Fibroblast of pulmonary artery (primary cell): ENCODE measurements around the gene PHOSPHO2.
"Not testable (repeated sequence)": the region's sequence is repeated elsewhere in the genome, so short reads cannot be mapped to it uniquely, and the experiment has no call there.

Experiments used
- DNase-seq: peaks from one replicate; pipeline ENCODE4 v3.0.0-alpha.2; 2010; ENCODE audit warnings: low read depth
- H3K4me3 ChIP-seq: replicated peaks from 2 replicates; pipeline ENCODE4 v1.5.1; 2011; ENCODE audit warnings: low read depth, mild to moderate bottlenecking, control low read depth, low read length, moderate library complexity
- CTCF ChIP-seq: IDR thresholded peaks from 2 replicates; pipeline ENCODE4 v1.5.1; 2011; ENCODE audit warnings: mild to moderate bottlenecking, control low read depth, low read length, inconsistent platforms; ENCODE audit errors: missing control alignments

The PHOSPHO2 gene

GRCh38 chr2:169683054-169683424 is 11.2 kb upstream of the PHOSPHO2 start:
- no peak for TF ChIP-seq CTCF
- no peak for DNase-seq
- H3K4me3 ChIP-seq, result no peak overlapping the region

GRCh38 chr2:169683425-169684134 is 10.7 kb upstream of the PHOSPHO2 start:
- DNase-seq, result no peak
- H3K4me3 ChIP-seq, result no peak overlapping the region
- TF ChIP-seq CTCF, result no peak

GRCh38 chr2:169684135-169684565 is 10.1 kb upstream of the PHOSPHO2 start:
- DNase-seq, result no peak
- no peak overlapping the region for H3K4me3 ChIP-seq
- no peak for TF ChIP-seq CTCF

- H3K4me3 ChIP-seq, DNase-seq: not testable (repeated sequence)
These were observed 9.6 kb upstream of the PHOSPHO2 start for GRCh38 chr2:169684712-169685111.

- not testable (repeated sequence) for DNase-seq, H3K4me3 ChIP-seq
These were observed 7.4 kb upstream of the PHOSPHO2 start for GRCh38 chr2:169686825-169687224.

- DNase-seq, H3K4me3 ChIP-seq: not testable (repeated sequence)
These were observed 6.3 kb upstream of the PHOSPHO2 start for GRCh38 chr2:169687943-169688342.

GRCh38 chr2:169690958-169691357 is 3.3 kb upstream of the PHOSPHO2 start:
- no peak for DNase-seq
- no peak overlapping the region for H3K4me3 ChIP-seq
- no peak for TF ChIP-seq CTCF

GRCh38 chr2:169692718-169693117 is 1.6 kb upstream of the PHOSPHO2 start:
- TF ChIP-seq CTCF, result no peak
- DNase-seq, result no peak
- no peak overlapping the region for H3K4me3 ChIP-seq
